H1 (cell line): ENCODE results near the gene MARK1. TPM values are rescaled to one million over a fixed set of nuclear protein-coding genes. Genes with fewer than 3 reads are reported as not detected.

ENCODE experiments used
- CTCF ChIA-PET: fragments of 300-600 bp; sonication (Branson Sonifier 250); formaldehyde crosslinking; loops from one replicate; lab custom pipeline; 2021; ENCODE audit not compliant: partially characterized antibody; lab: Charles Lee
- POLR2A ChIA-PET: fragments of 300-600 bp; sonication (Branson Sonifier 250); formaldehyde crosslinking; loops from one replicate; lab custom pipeline; 2021; ENCODE audit warnings: inconsistent platforms; ENCODE audit not compliant: partially characterized antibody; lab: Charles Lee
- DNase-seq, 2 experiments: peaks; one replicate each; pipeline versions ENCODE4 v3.0.0 to v3.0.0-alpha.2; 2010 to 2022; ENCODE audit warnings: low spot score in 2 of 2, low read depth in 1 of 2, mixed read lengths in 1 of 2
- FAIRE-seq: peaks from 2 replicates; lab custom pipeline; 2011; peaks lifted over from hg19 to GRCh38; lab: Jason Lieb, UNC
- H2AFZ ChIP-seq: 2 replicates; pipeline ENCODE4 v1.8.1; 2012; ENCODE audit warnings: low read length, inconsistent platforms
- H2AK5ac ChIP-seq: 2 replicates; pipeline ENCODE4 v1.6.1; 2013; ENCODE audit warnings: low read depth, low read length
- H2BK120ac ChIP-seq: replicated peaks from 2 replicates; pipeline ENCODE3; 2013; ENCODE audit warnings: low read depth, low read length, inconsistent platforms
- H2BK12ac ChIP-seq: 2 replicates; pipeline ENCODE4 v1.6.1; 2013; ENCODE audit warnings: low read depth, low read length
- H2BK15ac ChIP-seq: 2 replicates; pipeline ENCODE4 v1.6.1; 2013; ENCODE audit warnings: low read length
- H2BK20ac ChIP-seq: 2 replicates; pipeline ENCODE4 v1.6.1; 2013; ENCODE audit warnings: low read length
- H2BK5ac ChIP-seq: 2 replicates; pipeline ENCODE4 v1.6.1; 2013; ENCODE audit warnings: low read depth, low read length
- H3K14ac ChIP-seq: 2 replicates; pipeline ENCODE4 v1.6.1; 2013; ENCODE audit warnings: inconsistent platforms; ENCODE audit not compliant: insufficient read length
- H3K18ac ChIP-seq: 2 replicates; pipeline ENCODE4 v1.6.1; 2013; ENCODE audit warnings: low read length; ENCODE audit errors: extremely low read depth
- H3K23ac ChIP-seq: 2 replicates; pipeline ENCODE4 v1.6.1; 2013; ENCODE audit warnings: inconsistent platforms; ENCODE audit not compliant: insufficient read length
- H3K23me2 ChIP-seq: 2 replicates; pipeline ENCODE4 v1.6.1; 2013; ENCODE audit warnings: low read depth, low read length
- H3K27ac ChIP-seq: 2 replicates; pipeline ENCODE4 v1.6.1; 2011; ENCODE audit warnings: low read depth, low read length, inconsistent platforms
- H3K27me3 ChIP-seq, 4 experiments: replicated peaks in 1 of 4; 1 replicate in 1 of 4; 2 replicates in 3 of 4; pipeline versions ENCODE4 v1.6.1 to v1.8.1; 2011 to 2013; ENCODE audit warnings: low read length in 3 of 4, mild to moderate bottlenecking in 3 of 4, inconsistent platforms in 2 of 4, mixed read lengths in 2 of 4, moderate library complexity in 1 of 4; ENCODE audit not compliant: control insufficient read depth in 3 of 4, insufficient read depth in 3 of 4; ENCODE audit errors: extremely low read depth in 1 of 4
- H3K36me3 ChIP-seq, 4 experiments: 2 replicates each; pipeline versions ENCODE4 v1.6.1 to v1.8.1; 2011 to 2013; ENCODE audit warnings: mild to moderate bottlenecking in 4 of 4, low read length in 3 of 4, moderate library complexity in 2 of 4, control low read depth in 1 of 4, inconsistent platforms in 1 of 4; ENCODE audit not compliant: insufficient read depth in 4 of 4, control insufficient read depth in 2 of 4
- H3K4ac ChIP-seq: replicated peaks from 2 replicates; pipeline ENCODE3; 2013; ENCODE audit warnings: low read length, low read depth, mixed read lengths, inconsistent platforms; ENCODE audit not compliant: insufficient read length
- H3K4me1 ChIP-seq, 4 experiments: replicated peaks in 1 of 4; 1 replicate in 1 of 4; 2 replicates in 3 of 4; pipeline versions ENCODE4 v1.6.1 to v1.8.1; 2011 to 2013; ENCODE audit warnings: low read length in 3 of 4, inconsistent platforms in 2 of 4, mixed read lengths in 1 of 4; ENCODE audit not compliant: insufficient read depth in 4 of 4, control insufficient read depth in 3 of 4
- H3K4me2 ChIP-seq, 2 experiments: 2 replicates each; pipeline versions ENCODE4 v1.6.1 to v1.8.1; 2011 to 2013; ENCODE audit warnings: low read depth in 2 of 2, low read length in 2 of 2, control low read depth in 1 of 2, inconsistent platforms in 1 of 2, mild to moderate bottlenecking in 1 of 2; ENCODE audit not compliant: insufficient read depth in 1 of 2
- H3K4me3 ChIP-seq, 4 experiments: fragments of 200-600, 300-600 bp in 1 of 4; sonication (generic), shearing (Covaris generic), sonication (Bioruptor Twin) in 1 of 4; 2 replicates each; pipeline versions ENCODE4 v1.5.1 to v1.8.1; 2011 to 2016; ENCODE audit warnings: low read length in 4 of 4, low read depth in 3 of 4, control low read depth in 2 of 4, inconsistent platforms in 2 of 4, mild to moderate bottlenecking in 2 of 4, mixed read lengths in 1 of 4, moderate library complexity in 1 of 4; ENCODE audit not compliant: insufficient read depth in 2 of 4; ENCODE audit errors: extremely low read depth in 1 of 4
- H3K56ac ChIP-seq: replicated peaks from 2 replicates; pipeline ENCODE3; 2013; ENCODE audit warnings: low read depth, mild to moderate bottlenecking, mixed read lengths, low read length, inconsistent platforms; ENCODE audit not compliant: insufficient read length
- H3K79me1 ChIP-seq: 2 replicates; pipeline ENCODE4 v1.6.1; 2013; ENCODE audit warnings: low read depth, low read length, control low read depth
- H3K79me2 ChIP-seq, 2 experiments: 2 replicates each; pipeline versions ENCODE4 v1.6.1 to v1.8.1; 2012 to 2013; ENCODE audit warnings: low read length in 2 of 2, mild to moderate bottlenecking in 2 of 2, inconsistent platforms in 1 of 2; ENCODE audit not compliant: insufficient read depth in 2 of 2, control insufficient read depth in 1 of 2
- H3K9ac ChIP-seq, 4 experiments: replicated peaks in 1 of 4; 1 replicate in 1 of 4; 2 replicates in 3 of 4; pipeline versions ENCODE4 v1.6.1 to v1.8.1; 2011 to 2013; ENCODE audit warnings: low read depth in 3 of 4, low read length in 3 of 4, control low read depth in 2 of 4, mild to moderate bottlenecking in 2 of 4, moderate library complexity in 2 of 4, inconsistent platforms in 1 of 4; ENCODE audit errors: extremely low read depth in 1 of 4
- H3K9me3 ChIP-seq, 2 experiments: 2 replicates each; pipeline versions ENCODE4 v1.6.1 to v1.8.1; 2012 to 2013; ENCODE audit warnings: mild to moderate bottlenecking in 2 of 2, moderate library complexity in 2 of 2, control low read depth in 1 of 2, inconsistent platforms in 1 of 2, low read depth in 1 of 2, low read length in 1 of 2, mixed read lengths in 1 of 2; ENCODE audit not compliant: insufficient read depth in 2 of 2
- H4K20me1 ChIP-seq, 2 experiments: replicated peaks in 1 of 2; 2 replicates each; pipeline versions ENCODE3 to v1.8.1; 2011 to 2013; ENCODE audit warnings: inconsistent platforms in 2 of 2, low read length in 2 of 2, mild to moderate bottlenecking in 1 of 2; ENCODE audit not compliant: insufficient read depth in 2 of 2, control insufficient read depth in 1 of 2
- H4K5ac ChIP-seq: 2 replicates; pipeline ENCODE4 v1.6.1; 2013; ENCODE audit warnings: low read length, low read depth, mixed read lengths, inconsistent platforms; ENCODE audit not compliant: insufficient read length
- H4K8ac ChIP-seq: 2 replicates; pipeline ENCODE4 v1.8.0; 2013; ENCODE audit warnings: mild to moderate bottlenecking, moderate library complexity, low read length, inconsistent platforms; ENCODE audit not compliant: insufficient read depth; ENCODE audit errors: extremely low read depth
- H4K91ac ChIP-seq: replicated peaks from 2 replicates; pipeline ENCODE3; 2013; ENCODE audit warnings: low read length, mixed read lengths, inconsistent platforms; ENCODE audit not compliant: insufficient read length
- ATF2 ChIP-seq: IDR thresholded peaks from 2 replicates; pipeline ENCODE4 v1.6.1; 2012; ENCODE audit warnings: low read length, inconsistent platforms
- CHD1 ChIP-seq: IDR thresholded peaks from 2 replicates; pipeline ENCODE4 v1.6.1; 2012; ENCODE audit warnings: low read depth, low read length, improper control_type of control experiment
- HDAC6 ChIP-seq: IDR thresholded peaks from one replicate; pipeline ENCODE4 v1.7.1; 2012; ENCODE audit warnings: low read depth, mild to moderate bottlenecking, inconsistent platforms, low read length, moderate library complexity
- NANOG ChIP-seq: IDR thresholded peaks from 2 replicates; pipeline ENCODE4 v1.6.1; 2011; ENCODE audit warnings: low read length, low read depth, mild to moderate bottlenecking, inconsistent platforms; ENCODE audit not compliant: insufficient read depth, poor library complexity, severe bottlenecking
- NRF1 ChIP-seq: IDR thresholded peaks from 2 replicates; pipeline ENCODE4 v1.6.1; 2011; ENCODE audit warnings: mild to moderate bottlenecking, low read depth, low read length, improper control_type of control experiment
- WGBS, 2 experiments: shearing (Covaris generic) in 1 of 2; methylation state at CpG; one replicate each; pipeline versions ENCODE4 v1.1.6 to v1.1.7; 2013 to 2015; ENCODE audit warnings: low lambda C conversion rate in 2 of 2, mixed read lengths in 2 of 2, inconsistent platforms in 1 of 2, low coverage in 1 of 2, missing lambda C conversion rate in 1 of 2; ENCODE audit not compliant: insufficient replicate concordance in 2 of 2, insufficient coverage in 1 of 2, insufficient read length in 1 of 2; ENCODE audit errors: extremely low coverage in 1 of 2, missing lambda C conversion rate in 1 of 2; 5-methylcytosine and 5-hydroxymethylcytosine counted together
- long read RNA-seq, 2 experiments: library from RNA in 1 of 2; library from capped mRNA in 1 of 2; stranded (forward); transcript quantifications; one replicate each; pipeline ENCODE4 v2.0.0, GENCODE V29; 2021; ENCODE audit warnings: inconsistent platforms in 1 of 2
- polyA minus RNA-seq, 3 experiments: library from RNA; depleted of rRNA, polyadenylated mRNA; stranded (reverse); fragments of >200 nt; gene quantifications; 1 replicate in 2 of 3; 2 replicates in 1 of 3; pipeline ENCODE4 v1.2.3, GENCODE V29; 2011
- polyA plus RNA-seq, 7 experiments: library from polyadenylated mRNA; depleted of rRNA in 3 of 7; stranded (reverse) in 5 of 7; unstranded in 2 of 7; fragments of >200 nt in 5 of 7; fragments of 200-250 nt in 2 of 7; gene quantifications; 1 replicate in 5 of 7; 2 replicates in 1 of 7; 4 replicates in 1 of 7; pipeline versions ENCODE4 v1.2.1 to v1.2.3, GENCODE V29; 2011 to 2013; ENCODE audit warnings: missing spikeins in 2 of 7, mixed read lengths in 2 of 7
- total RNA-seq: library from RNA; stranded (reverse); fragmentation: NEBNext Ultra II Directional; extraction: Animal tissue kit (Norgen Biotek cat#: 25700); gene quantifications from 2 replicates; pipeline ENCODE4 v1.2.1, GENCODE V29; 2021

The MARK1 gene
- total RNA-seq (20.5 and 21.2 TPM in 2 replicates), polyA plus RNA-seq (2011; rRNA removed) (5.5 and 8.9 TPM in 2 replicates), polyA minus RNA-seq (2011; rRNA and poly(A)+ RNA removed) (6.2 and 7.3 TPM in 2 replicates)
- 8.5 TPM for polyA plus RNA-seq (2011; cell fraction: cytosol; rRNA removed)
- 13.6 TPM for polyA plus RNA-seq (2011; cell fraction: nucleus; rRNA removed)
- polyA plus RNA-seq (2012, experiment 1 of 2) = 9.8 to 16.8 TPM (median 11.8 TPM) in 4 replicates
- 1.7 TPM for polyA plus RNA-seq (2012, experiment 2 of 2)
- polyA plus RNA-seq (2013, experiment 1 of 2) = 8.9 TPM
- polyA plus RNA-seq (2013, experiment 2 of 2) = 10.0 TPM
- 7.6 TPM for polyA minus RNA-seq (2011; cell fraction: cytosol; rRNA and poly(A)+ RNA removed)
- polyA minus RNA-seq (2011; cell fraction: nucleus; rRNA and poly(A)+ RNA removed) = 25.5 TPM
- long read RNA-seq, experiment 1, full-length matches to known transcripts = 1 of 9 reads
- long read RNA-seq, experiment 1, partial matches to known transcripts = 7 of 9 reads
- long read RNA-seq, experiment 1, other reads (novel, unspliced or antisense) = 1 of 9 reads
- long read RNA-seq, experiment 2, partial matches to known transcripts = 2 of 4 reads
- long read RNA-seq, experiment 2, other reads (novel, unspliced or antisense) = 2 of 4 reads

- H3K4me1 ChIP-seq = peaks cover 2 to 8% (median 3%) of the 10 kb centered on the region in 4 experiments; a peak in 5 of 7 replicates
- ChIA-PET POLR2A (interaction anchor here (0.7 to 1.1 kb wide), 2 partner anchors 10 to 953 kb away, joined by 3 to 5 read pairs; no protein-coding TSS in a partner anchor), CTCF (interaction anchor here (1.4 kb wide), 1 partner anchor 247 kb away, joined by 6 read pairs; no protein-coding TSS in a partner anchor)
- H2BK12ac ChIP-seq = no peak within 1 kb of the TSS; the same call in 1 of the 2 replicates
- peak within 1 kb of the TSS; percentile 77 for H4K5ac ChIP-seq
- H3K9me3 ChIP-seq = no peaks in the 10 kb centered on the region
- H2BK20ac ChIP-seq = no peak within 1 kb of the TSS
- FAIRE-seq (no peak), DNase-seq (peak in 1 of 2 experiments; percentile 70)
- H4K20me1 ChIP-seq = peaks cover 0 to 2% of the 10 kb centered on the region in 2 experiments
- peak within 1 kb of the TSS; percentile 87 for H2AFZ ChIP-seq
- peak within 1 kb of the TSS; percentile 80 to 99 (median 90) for H3K4me3 ChIP-seq
- H3K27me3 ChIP-seq = no peaks in the 10 kb centered on the region
- peak within 1 kb of the TSS; percentile 97 for H4K8ac ChIP-seq
- H3K36me3 ChIP-seq = no peaks in the 10 kb centered on the region
- peak within 1 kb of the TSS; percentile 83 for H4K91ac ChIP-seq
- no peak within 1 kb of the TSS for H2BK120ac ChIP-seq
- peaks cover 3% of the 10 kb centered on the region; the same call in 1 of the 2 replicates for H3K79me1 ChIP-seq
- H3K4me2 ChIP-seq = peak within 1 kb of the TSS; percentile 91 to 96
- peak within 1 kb of the TSS; percentile 13 for H3K4ac ChIP-seq
- H2AK5ac ChIP-seq = no peak within 1 kb of the TSS; the same call in 1 of the 2 replicates
- WGBS, 2 experiments = 1% methylated on average over 68 of the region's 96 CpGs; no CpG with 5 or more reads in 1 of the 2 experiments
- H2BK5ac ChIP-seq = peak within 1 kb of the TSS; percentile 82; the same call in 1 of the 2 replicates
- peak within 1 kb of the TSS; percentile 64 for H3K56ac ChIP-seq
- no peak within 1 kb of the TSS for H3K23ac ChIP-seq
- H2BK15ac ChIP-seq = peak within 1 kb of the TSS; percentile 31; the same call in 1 of the 2 replicates
- peaks cover 9 to 44% of the 10 kb centered on the region in 2 experiments; a peak in 3 of 4 replicates for H3K79me2 ChIP-seq
- peak within 1 kb of the TSS; percentile 79 for H3K18ac ChIP-seq
- peak within 1 kb of the TSS; percentile 92 to 96 (median 92) for H3K9ac ChIP-seq
- H3K27ac ChIP-seq = peak within 1 kb of the TSS; percentile 75
- H3K14ac ChIP-seq = no peak within 1 kb of the TSS
- peaks cover 12% of the 10 kb centered on the region for H3K23me2 ChIP-seq
- no peak for TF ChIP-seq NANOG
- TF ChIP-seq ATF2 = no peak
- TF ChIP-seq CHD1 = no peak
- no peak for TF ChIP-seq NRF1
- no peak for TF ChIP-seq HDAC6
These were observed at the start of gene MARK1 for GRCh38 chr1:220527908-220528678. TSS of gene MARK1 (plus strand) at chr1:220528136. CDS start at chr1:220528823, 687 bp downstream.
